ENCODE measurements around the gene KRTAP5-9.
"Not testable (repeated sequence)": the region's sequence is repeated elsewhere in the genome, so short reads cannot be mapped to it uniquely, and the experiment has no call there.

Gene KRTAP5-9, protein sequence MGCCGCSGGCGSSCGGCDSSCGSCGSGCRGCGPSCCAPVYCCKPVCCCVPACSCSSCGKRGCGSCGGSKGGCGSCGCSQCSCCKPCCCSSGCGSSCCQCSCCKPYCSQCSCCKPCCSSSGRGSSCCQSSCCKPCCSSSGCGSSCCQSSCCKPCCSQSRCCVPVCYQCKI

DNA sequence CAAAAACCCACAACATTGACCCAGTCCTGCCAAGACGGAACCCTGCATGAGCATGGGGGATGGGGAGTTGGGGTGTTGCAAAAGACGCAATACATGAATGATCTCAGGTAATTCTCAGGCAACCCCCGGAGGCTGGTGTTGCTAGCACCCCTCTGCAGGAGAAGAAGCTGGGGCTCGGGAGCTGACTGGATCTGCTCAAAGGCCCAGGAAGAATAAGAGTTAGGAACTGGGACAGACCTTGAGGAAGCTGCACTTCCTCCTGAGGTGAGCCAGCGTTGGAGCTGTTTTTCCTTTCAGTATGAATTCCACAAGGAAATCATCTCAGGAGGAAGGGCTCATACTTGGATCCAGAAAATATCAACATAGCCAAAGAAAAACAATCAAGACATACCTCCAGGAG is at the start of gene KRTAP5-9:
TSS of gene KRTAP5-9 (plus strand) at position 301 of the 400 bp plus-strand sequence. CDS start 238 bp downstream, outside the sequence.
- no peak for FAIRE-seq

DNA sequence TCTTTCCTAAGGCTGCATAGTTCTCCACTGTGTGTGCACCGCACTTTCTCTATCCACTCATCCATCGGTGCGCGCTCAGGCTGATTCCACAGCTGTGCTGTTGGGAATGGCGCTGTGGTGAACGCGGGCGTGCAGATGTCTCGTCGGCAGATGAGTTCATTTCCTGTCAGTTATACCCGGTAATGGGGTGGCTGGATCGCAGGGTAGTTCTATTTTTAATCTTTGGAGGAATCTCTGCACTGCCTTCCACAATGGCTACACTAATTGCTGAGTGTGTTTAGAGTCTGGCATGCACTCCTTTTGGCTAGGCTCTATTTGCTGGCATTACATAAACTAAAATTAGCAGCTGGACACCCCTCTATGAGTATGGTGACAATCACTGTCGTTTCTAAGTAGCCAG is 49.1 kb upstream of the KRTAP5-9 start:
- no peak for FAIRE-seq

DNA sequence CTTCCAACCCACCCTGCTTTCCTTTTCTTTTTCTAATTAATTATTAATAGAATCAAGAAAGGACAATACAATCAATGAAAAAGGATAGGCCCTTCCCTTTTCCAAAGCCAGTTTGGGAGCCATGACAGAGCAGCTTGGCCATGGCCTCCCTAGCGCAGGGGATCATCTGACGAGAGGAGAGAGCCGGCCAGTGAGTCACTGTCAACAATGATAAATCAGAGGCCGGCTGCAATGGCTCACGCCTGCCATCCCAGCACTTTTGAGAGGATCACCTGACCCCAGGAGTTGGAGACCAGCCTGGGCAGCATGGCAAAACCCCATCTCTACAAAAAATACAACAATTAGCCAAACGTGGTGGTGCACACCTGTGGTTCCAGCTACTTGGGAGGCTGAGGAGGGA is 48.7 kb upstream of the KRTAP5-9 start:
- FAIRE-seq, result no peak

DNA sequence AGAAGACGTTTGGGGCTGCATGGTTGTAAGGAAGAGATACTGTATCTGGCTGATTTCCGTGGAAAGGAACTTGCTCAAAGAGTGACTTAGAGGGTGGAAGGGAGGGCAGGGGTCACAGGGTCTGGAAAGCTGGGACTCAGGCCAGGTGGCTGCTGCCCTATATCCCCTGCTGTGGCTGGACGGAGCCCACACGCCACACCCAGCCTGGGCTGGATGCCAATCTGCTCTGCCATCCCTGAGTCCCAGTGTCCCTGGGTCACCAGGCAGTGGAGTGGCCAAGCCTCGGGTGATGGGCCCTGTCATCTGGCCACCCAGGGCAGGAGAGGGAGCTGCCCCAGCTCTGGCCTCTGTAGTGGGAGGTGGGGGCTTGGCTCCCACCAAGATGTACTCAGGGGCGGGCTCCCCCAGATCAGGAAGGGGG is 47.6 kb upstream of the KRTAP5-9 start:
- no peak for FAIRE-seq

DNA sequence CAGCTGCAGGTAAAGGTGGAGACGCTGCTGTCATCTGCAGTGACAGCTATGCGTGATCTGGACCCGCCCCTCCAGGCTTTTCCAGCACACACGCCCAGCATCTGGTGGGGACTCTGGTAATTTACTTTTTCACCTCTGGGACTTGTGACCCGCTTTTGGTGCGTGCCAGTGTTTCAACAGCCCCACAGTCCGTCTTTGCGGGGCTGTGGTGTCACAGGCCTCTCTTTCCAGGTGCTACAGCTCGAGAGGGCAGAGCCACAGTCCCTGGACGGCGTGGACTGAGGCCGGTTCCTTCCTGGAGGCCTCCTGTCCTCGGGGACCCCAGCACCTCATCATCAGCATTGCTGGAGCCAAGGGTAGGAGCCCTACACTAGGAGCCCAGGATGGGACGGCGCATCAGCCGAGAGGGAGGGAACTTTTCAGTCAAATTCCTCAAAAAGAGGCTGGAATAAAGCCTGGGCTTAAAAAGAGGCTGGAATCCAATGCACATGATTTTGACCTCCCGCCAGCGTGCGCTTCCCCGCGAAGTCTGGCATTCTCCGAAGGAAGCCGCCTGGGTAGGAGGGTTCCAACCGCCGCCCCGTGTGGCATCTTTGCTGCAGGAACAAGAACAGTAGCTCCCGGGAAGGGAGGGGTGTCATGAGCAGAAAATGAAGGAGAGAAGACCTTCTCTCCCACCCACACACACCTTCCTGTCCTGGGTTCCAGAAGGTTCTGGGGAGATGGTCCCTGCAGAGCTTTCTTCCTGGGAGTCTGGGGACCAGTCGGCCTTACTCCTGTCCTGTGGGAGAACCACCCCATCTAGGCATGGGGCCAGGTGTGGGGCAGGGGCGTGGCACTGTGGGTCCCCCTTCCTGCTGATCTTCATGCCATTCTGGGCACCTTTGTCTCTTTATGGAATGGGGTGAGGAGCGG is 46.9 kb upstream of the KRTAP5-9 start:
- no peak for FAIRE-seq

DNA sequence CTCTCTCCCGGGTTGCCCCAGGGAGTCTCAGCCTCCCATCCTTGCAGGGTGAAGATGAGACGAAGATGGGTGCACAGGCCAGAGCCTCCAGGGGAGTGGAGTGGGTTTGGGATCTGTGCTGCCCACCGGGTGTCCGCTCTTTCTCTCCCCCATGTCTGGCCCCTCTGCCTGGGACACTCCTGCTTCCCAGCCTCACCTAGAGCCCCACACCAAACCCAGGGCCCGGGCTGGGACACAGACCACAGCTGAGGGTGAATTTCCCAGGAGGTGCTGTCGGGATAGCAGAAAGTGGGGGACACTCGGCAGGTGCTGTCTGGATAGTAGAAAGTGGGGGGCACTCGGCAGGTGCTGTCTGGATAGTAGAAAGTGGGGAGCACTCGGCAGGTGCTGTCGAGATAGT is 46.2 kb upstream of the KRTAP5-9 start:
- no peak for FAIRE-seq

DNA sequence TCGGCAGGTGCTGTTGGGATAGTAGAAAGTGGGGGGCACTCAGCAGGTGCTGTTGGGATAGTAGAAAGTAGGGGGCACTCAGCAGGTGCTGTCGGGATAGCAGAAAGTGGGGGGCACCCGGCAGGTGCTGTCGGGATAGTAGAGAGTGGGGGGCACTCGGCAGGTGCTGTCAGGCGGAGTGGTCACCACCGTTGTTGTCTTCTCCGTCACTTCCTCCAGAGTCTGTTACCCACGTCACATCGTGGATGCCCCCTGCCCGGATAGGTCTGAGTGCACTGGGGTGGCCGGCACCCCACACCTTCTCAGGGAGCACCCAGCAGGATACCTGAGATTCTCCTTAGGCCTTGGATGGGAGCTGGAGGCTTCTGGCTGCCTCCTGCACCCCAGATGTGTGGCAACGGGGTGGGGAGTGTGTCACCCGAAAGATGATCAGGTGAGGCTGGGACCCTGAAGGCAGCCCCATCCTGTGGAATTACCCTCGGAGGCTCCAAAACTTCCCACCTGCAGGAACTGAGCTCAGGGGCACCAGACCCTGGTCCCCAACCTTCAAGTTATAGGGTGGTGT is 45.3 kb upstream of the KRTAP5-9 start:
- FAIRE-seq, result no peak

DNA sequence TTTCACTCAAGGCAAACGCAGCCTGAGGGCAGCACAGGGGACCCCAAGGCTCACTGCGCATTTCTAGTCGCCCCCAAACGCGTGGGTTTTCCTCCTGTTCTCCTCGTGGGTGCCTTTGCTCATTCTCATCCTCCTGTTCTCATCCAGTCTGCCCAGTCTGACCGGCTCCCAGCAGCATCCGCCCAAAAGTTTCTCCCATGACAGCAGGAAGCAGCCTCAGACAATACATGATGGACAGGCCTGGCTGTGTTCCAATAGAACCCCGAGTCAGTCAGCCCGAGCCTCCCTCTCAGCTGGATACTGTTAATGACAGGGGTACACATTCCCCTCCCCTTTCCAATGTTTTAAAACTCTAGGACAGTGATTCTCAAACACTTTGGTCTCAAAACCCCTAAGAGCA is 43.7 kb upstream of the KRTAP5-9 start:
- no peak for FAIRE-seq

DNA sequence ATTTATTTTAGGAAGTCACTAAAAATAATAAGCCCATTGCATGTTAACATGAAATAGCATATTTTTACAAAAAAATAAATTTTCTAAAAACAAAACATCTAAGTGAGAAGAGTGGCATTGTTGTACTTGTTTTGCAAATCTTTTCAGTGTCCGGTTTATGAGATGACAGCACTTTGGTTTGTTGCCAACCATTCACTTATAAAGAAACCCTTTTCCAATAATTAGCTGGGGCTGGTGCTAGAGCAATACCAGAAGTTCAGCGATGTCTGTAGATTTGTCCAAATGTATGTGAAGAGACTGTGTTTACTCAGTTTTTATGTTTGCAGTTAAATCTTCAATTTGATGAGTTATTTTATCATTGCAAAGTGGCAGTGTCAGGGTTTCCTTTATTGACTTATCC is 43.2 kb upstream of the KRTAP5-9 start:
- FAIRE-seq, result no peak

DNA sequence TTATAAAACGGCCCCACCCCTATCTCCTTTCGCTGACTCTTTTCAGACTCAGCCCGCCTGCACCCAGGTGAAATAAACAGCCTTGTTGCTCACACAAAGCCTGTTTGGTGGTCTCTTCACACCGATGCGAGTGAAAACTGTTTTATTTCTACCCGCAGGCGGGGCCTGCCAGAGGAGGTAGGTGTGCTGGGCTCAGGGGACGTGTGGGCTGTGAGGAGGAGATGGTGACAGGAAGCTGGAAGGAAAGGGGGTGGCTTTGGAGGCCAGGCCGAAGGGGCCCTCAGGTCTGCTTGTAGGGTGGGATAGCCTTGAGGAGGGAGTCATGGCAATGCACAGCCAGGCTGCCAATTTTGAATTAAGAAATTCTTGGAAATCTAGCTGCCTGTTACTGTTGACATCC is 42.4 kb upstream of the KRTAP5-9 start:
- no peak for FAIRE-seq

DNA sequence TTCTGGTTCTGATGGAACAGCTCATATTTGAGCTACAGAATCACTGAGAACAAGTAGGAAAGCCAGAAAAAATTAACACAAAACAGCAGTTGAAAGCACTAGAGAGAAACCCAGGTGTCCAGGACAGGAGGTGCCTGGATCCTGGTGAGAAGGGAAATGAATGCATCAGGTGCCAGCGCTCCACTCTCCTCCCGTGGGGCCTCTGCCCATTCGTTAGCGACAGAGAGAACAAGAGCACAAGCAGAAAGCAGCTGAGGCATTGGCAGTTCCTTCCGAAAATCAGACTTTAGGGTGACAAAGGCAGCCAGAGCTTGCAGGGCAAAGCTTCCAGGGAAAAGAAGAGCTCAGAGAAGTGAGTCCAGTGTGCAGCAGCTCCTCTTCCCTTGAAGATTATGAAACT is 41.1 kb upstream of the KRTAP5-9 start:
- FAIRE-seq, result no peak

DNA sequence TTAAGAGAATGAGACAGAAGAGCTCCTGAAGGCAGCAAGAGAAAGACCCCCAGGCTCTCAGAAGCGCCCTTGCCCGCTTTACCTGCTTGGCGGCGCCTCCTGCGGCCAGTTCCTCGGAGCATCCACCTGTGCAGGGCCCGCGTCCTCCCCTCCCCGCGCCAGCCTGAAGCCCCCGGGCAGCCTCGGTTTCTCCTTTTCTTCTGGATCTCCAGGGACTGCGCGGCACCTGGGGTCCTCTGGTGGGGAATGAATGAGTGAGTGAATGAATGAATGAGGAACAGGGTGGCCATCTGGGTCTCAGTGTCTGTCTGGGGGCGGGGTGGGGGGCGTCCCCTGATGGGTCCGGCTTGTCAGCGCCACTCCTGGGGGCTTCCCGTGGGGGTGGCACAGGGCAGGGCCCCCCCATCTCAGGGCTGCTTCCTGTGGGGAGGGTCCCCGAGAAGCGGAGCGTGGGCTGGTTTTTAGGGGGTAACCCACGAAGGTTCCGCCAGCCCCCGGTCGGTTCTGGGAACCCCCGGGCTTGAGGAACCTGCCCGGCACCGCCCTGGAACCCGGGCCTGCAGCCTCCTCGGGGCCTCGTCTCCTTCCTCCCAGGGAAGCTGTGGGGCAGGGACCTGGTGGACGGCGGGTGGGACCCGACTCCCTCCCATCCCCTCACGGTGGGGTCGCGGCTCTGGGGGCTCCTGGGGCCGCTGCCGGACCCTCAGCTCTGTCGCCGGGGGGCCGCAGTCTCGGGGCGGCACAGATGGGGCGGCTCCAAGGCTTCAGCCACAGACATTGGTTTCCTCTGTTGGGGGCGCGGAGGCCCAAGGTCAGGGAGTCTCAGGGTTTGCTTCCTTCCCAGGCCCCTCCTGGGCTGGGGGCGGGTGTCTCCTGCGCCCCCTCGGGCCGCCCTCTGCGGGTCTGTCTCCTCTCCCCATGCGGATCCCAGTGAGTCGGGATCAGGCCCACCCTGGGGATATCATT is 29.4 kb upstream of the KRTAP5-9 start:
- no peak for FAIRE-seq

DNA sequence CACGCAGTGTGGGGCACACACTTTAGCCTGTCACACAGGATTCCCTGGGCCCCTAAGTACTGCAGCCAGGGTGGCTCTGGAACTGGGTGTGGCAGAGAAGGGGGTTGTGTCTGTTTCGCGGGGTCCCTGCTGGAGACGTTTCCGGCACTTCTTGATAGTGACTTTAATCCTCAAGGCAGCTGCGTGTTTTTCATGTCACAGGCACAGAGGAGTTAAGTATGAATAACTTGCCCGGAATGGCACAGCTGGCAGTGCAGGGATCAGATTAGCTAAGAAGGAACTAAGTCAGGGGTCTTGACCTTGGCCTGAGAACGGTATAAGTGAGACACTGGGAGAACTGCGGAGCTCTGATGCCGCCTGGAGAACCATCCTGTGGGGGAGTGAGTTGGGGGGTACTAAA is 28.7 kb upstream of the KRTAP5-9 start:
- no peak for FAIRE-seq

DNA sequence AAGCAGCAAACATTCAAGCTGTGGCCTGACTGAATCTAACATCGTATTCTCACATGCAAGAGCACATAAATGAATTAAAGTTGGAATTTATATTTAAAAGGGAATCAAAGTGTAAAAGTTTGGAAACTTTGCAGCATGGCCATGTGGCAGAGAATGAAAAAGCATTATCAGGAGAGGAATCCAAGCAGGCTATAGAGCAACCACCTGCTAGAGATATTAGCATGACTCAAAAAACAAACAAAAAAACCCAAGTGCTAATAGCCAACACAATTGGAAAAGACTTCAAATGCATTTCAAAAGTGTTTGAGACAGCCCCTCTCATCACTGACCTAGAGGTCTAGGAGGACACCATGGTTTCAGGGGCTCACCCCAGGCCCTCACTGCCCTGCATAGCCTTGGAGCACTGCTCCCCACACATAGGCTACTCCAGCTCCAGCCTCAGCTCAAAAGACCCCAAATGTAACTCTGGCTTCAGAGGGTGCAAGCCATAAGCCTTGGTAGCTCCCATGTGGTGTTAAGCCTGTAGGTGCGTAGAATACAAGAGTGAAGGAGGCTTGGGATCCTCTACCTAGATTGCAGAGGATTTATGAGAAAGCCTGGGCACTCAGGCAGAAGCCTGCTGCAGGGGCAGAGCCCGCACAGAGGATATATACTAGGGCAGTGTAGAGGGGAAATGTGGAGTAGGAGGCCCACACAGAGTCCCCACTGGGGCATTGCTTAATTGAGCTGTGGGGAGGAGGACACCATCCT is 22.9 kb upstream of the KRTAP5-9 start:
- FAIRE-seq, result no peak

DNA sequence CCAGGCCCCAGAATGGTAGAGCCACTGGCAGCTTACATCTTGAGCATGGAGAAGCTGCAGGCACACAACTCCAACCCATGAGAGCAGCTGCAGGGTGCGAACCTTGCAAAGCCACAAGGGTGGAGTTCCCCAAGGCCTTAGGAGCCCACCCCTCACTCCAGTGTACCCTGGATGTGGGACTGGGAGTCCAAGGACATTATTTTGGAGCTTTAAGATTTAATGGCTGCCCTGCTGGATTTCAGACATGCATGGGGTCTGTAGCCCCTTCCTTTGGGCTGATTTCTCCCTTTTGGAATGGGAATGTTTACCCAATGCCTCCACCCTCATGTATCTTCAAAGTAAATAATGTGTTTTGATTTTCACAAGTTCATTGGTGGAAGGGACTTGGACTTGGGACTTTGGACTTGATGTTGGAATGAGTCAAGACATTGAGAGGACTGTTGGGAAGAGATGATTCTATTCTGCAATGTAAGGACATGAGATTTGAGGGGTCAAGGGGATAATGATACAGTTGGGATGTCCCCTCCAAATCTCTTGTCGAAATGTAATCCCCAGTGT is 22.2 kb upstream of the KRTAP5-9 start:
- no peak for FAIRE-seq

DNA sequence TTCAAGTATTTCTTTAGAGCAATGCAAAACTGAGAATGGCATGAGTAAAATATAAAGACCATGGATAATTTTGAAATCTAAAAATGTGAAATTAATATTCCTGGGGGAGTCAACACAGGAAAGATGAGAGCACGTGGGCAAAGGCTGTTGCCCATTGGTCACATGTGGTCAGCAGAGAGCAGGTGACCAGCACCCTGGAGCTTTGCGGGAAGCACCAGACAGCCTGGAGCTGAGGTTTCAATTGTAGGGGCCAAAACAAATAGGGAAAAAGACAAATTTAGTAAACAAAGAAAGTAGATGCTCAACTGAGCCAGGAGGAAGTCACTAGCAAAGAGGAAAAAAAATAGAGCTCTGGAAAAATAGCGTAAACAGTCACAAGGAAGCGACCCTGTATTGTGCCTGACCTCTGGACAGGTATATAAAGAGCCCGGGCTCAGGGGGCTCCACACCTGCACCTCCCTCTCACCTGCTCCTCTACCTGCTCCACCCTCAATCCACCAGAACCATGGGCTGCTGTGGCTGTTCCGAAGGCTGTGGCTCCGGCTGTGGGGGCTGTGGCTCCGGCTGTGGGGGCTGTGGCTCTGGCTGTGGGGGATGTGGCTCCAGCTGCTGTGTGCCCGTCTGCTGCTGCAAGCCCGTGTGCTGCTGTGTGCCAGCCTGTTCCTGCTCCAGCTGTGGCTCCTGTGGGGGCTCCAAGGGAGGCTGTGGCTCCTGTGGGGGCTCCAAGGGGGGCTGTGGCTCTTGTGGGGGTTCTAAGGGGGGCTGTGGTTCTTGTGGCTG is 21.2 kb upstream of the KRTAP5-9 start, which contains the start of gene KRTAP5-7:
TSS of gene KRTAP5-7 (plus strand) at position 472 of the 780 bp plus-strand sequence. CDS start at position 506, 34 bp downstream.
- FAIRE-seq, result not testable (repeated sequence)

DNA sequence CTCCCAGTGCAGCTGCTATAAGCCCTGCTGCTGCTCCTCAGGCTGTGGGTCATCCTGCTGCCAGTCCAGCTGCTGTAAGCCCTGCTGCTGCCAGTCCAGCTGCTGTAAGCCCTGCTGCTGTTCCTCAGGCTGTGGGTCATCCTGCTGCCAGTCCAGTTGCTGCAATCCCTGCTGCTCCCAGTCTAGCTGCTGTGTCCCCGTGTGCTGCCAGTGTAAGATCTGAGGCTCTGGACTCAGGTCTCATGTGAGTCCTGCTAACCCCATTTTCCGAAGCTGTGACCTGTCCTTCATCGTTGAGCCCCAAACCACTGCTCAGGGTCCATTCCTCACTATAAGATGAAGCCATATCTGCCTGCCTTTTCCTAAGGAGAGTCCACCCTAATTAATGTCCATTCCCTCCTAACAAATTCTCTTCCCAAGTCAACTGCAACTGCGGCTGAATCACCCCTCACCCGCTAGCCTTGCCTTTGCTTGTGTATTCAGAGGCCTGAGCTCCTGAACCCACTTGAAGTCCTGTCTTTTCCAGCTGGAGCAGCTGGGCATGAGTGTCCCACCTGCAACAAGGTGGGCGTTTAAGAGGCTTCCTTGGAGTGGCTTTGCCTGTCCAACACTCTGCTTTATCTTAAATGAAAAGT is 20.5 kb upstream of the KRTAP5-9 start:
- FAIRE-seq, result no peak

DNA sequence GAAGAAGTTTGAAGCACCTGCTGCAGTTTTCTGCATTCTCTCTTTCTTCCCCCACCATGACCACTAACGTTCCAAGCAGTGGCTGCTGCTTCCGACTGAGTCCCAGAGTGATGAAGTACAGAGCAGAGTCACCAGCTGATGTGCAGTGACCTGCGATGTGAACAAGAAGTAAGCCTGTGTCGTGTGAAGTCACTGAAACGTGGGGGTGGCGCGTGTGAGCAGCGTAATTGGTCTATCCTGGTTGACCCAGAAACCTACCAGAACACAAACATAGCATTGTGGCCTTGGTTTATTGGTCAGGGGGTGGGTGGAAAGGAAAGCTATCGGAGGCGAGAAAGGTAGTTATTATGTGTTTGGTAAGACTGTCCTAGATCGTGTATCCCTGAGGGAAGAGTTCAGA is 17.6 kb upstream of the KRTAP5-9 start:
- FAIRE-seq, result no peak

DNA sequence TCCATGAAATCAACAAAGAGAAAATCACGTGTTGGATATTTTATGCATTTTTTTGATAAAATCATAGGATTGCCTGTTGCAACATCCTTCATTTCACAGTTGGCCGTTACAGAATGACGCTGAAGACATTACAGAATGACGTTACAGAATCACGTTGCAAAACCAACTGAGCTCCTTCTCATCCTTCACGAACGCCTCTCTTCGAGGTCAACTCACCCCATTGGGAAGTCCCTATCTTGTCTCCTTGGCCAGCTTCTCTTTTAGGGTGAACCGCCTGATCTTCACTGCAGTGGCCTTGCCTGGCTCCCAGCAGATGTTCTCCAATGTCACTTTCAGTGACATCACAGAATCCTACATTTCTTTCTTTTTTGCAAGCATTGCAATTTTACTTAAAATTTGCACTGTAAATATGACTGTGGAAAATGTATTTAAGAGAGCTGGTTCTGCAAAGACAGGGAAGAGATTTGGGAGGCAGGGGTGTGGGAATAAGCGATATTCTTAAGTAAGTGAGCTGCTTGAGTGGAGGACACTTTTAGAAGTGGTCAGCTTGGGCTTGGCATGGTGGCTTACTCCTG is 16.1 kb upstream of the KRTAP5-9 start:
- no peak for FAIRE-seq

Measured in G401.6 (cell line).